HepG2 (cell line): ENCODE data around the gene GAL3ST1. TPM values are rescaled to one million over a fixed set of nuclear protein-coding genes. Genes with fewer than 3 reads are reported as not detected.

Source experiments
- ATAC-seq: fragments of 200-7000 bp; cut with Tn5 transposase; 3 replicates; pipeline ENCODE4 v1.9.1; 2020; ENCODE audit warnings: mild to moderate bottlenecking, moderate library complexity
- BruUV-seq: library from RNA; stranded (reverse); fragments of 400-500 nt; replicated peaks from 2 replicates; lab custom pipeline; 2021; lab: Mats Ljungman, UMichigan
- CTCF ChIA-PET: fragments of 300-600 bp; formaldehyde crosslinking; extraction: SDS; loops from one replicate; lab custom pipeline; 2021; ENCODE audit warnings: low total read pairs, inconsistent platforms, low intra/inter-chr PET ratio; lab: Yijun Ruan, JAX
- POLR2A ChIA-PET: fragments of 350-600 bp; sonication (Branson Sonifier 250); formaldehyde crosslinking; loops from one replicate; lab custom pipeline; 2020; ENCODE audit warnings: antibody characterized with exemption, inconsistent platforms; lab: Yijun Ruan, JAX
- DNase-seq: peaks from one replicate; pipeline ENCODE4 v3.0.0-alpha.2; 2015; ENCODE audit warnings: low spot score
- FAIRE-seq: peaks from 3 replicates; lab custom pipeline; 2011; peaks lifted over from hg19 to GRCh38; lab: Jason Lieb, UNC
- H2AFZ ChIP-seq: one replicate; pipeline ENCODE4 v1.6.1; 2011; ENCODE audit warnings: low read length, inconsistent platforms
- H3K27ac ChIP-seq: fragments of 300-600 bp; 3 replicates; pipeline ENCODE4 v1.8.0; 2011; ENCODE audit warnings: mixed run types, mild to moderate bottlenecking, mixed read lengths, low read length, inconsistent platforms; ENCODE audit not compliant: insufficient read depth; ENCODE audit errors: extremely low read length
- H3K27me3 ChIP-seq, 2 experiments: fragments of 200-600 bp in 1 of 2; 2 replicates in 1 of 2; 3 replicates in 1 of 2; pipeline versions ENCODE4 v1.6.0 to v1.8.0; 2011; ENCODE audit warnings: low read length in 2 of 2, mild to moderate bottlenecking in 2 of 2, moderate library complexity in 2 of 2, inconsistent platforms in 1 of 2; ENCODE audit not compliant: insufficient read depth in 2 of 2, control insufficient read depth in 1 of 2
- H3K36me3 ChIP-seq, 2 experiments: fragments of 200-600 bp in 1 of 2; replicated peaks in 1 of 2; 2 replicates in 1 of 2; 3 replicates in 1 of 2; pipeline versions ENCODE4 v1.5.1 to v1.8.0; 2011; ENCODE audit warnings: low read length in 2 of 2, inconsistent platforms in 1 of 2; ENCODE audit not compliant: insufficient read depth in 2 of 2, control insufficient read depth in 1 of 2
- H3K4me1 ChIP-seq: 2 replicates; pipeline ENCODE4 v1.5.1; 2012; ENCODE audit warnings: low read length, inconsistent platforms; ENCODE audit not compliant: insufficient read depth
- H3K4me2 ChIP-seq: 2 replicates; pipeline ENCODE4 v1.6.0; 2011; ENCODE audit warnings: low read depth, low read length, inconsistent platforms
- H3K4me3 ChIP-seq, 3 experiments: fragments of 200-600 bp in 1 of 3; sonication (generic), shearing (Covaris generic) in 1 of 3; replicated peaks in 1 of 3; 2 replicates each; pipeline ENCODE4 v1.5.1; 2011 to 2016; ENCODE audit warnings: low read length in 3 of 3, inconsistent platforms in 2 of 3, low read depth in 2 of 3, mild to moderate bottlenecking in 2 of 3, control low read depth in 1 of 3, mixed read lengths in 1 of 3; ENCODE audit not compliant: insufficient read depth in 1 of 3
- H3K79me2 ChIP-seq: one replicate; pipeline ENCODE4 v1.6.1; 2011; ENCODE audit warnings: low read length, inconsistent platforms; ENCODE audit not compliant: insufficient read depth
- H3K9ac ChIP-seq: 2 replicates; pipeline ENCODE4 v1.6.0; 2011; ENCODE audit warnings: mild to moderate bottlenecking, low read depth, low read length, inconsistent platforms; ENCODE audit not compliant: insufficient read depth
- H3K9me3 ChIP-seq: 2 replicates; pipeline ENCODE4 v1.5.1; 2012; ENCODE audit warnings: mild to moderate bottlenecking, low read length
- H4K20me1 ChIP-seq: 2 replicates; pipeline ENCODE4 v1.6.0; 2011; ENCODE audit warnings: inconsistent platforms, mild to moderate bottlenecking, low read length, moderate library complexity; ENCODE audit not compliant: insufficient read depth
- KLF6 ChIP-seq: IDR thresholded peaks from 2 replicates; pipeline ENCODE4 v1.8.0; 2016; ENCODE audit warnings: missing biosample characterization, missing genetic modification reagents
- MLX ChIP-seq: IDR thresholded peaks from 2 replicates; pipeline ENCODE4 v1.6.1; 2016
- NCOA1 ChIP-seq: sonication (generic); formaldehyde crosslinking; IDR thresholded peaks from 2 replicates; pipeline ENCODE4 v1.9.0; 2021; ENCODE audit warnings: missing genetic modification reagents
- RBM39 ChIP-seq: fragments of 200-400 bp; formaldehyde crosslinking; IDR thresholded peaks from one replicate; pipeline ENCODE4 v1.6.1; 2018; ENCODE audit warnings: antibody characterized with exemption, mild to moderate bottlenecking, low read depth, low read length; ENCODE audit not compliant: poor library complexity, severe bottlenecking
- SSRP1 ChIP-seq: IDR thresholded peaks from 2 replicates; pipeline ENCODE4 v1.6.1; 2016; ENCODE audit warnings: control low read depth
- TFDP1 ChIP-seq: IDR thresholded peaks from 2 replicates; pipeline ENCODE4 v1.6.1; 2016; ENCODE audit warnings: missing compliant biosample characterization, missing genetic modification reagents, borderline replicate concordance
- ZNF20 ChIP-seq: sonication (generic); formaldehyde crosslinking; IDR thresholded peaks from 2 replicates; pipeline ENCODE4 v1.4.0; 2020; ENCODE audit warnings: mild to moderate bottlenecking, moderate library complexity, missing genetic modification reagents
- ZNF446 ChIP-seq: sonication (generic); formaldehyde crosslinking; IDR thresholded peaks from 2 replicates; pipeline ENCODE4 v1.5.0; 2020; ENCODE audit warnings: mild to moderate bottlenecking, missing genetic modification reagents
- ZNF496 ChIP-seq: sonication (generic); formaldehyde crosslinking; IDR thresholded peaks from 2 replicates; pipeline ENCODE4 v1.8.1; 2023; ENCODE audit warnings: mild to moderate bottlenecking, moderate library complexity, missing genetic modification reagents; ENCODE audit not compliant: insufficient replicate concordance
- WGBS: methylation state at CpG from one replicate; pipeline ENCODE4 v1.1.6; 2017; ENCODE audit warnings: low lambda C conversion rate; 5-methylcytosine and 5-hydroxymethylcytosine counted together
- in situ Hi-C: cut with HindIII; loops from 2 replicates; pipeline ENCODE4 v1.10.0; 2017; ENCODE audit warnings: low pct_unique_long_range_greater_than_20kb; ENCODE audit not compliant: extremely low pct_ligation_motif_present
- intact Hi-C: fragments of 100-400 bp; cut with micrococcal nuclease; formaldehyde crosslinking; loops from one replicate; pipeline ENCODE4 v1.10.0; 2022; ENCODE audit not compliant: unreplicated experiment
- polyA plus RNA-seq, 8 experiments: library from polyadenylated mRNA; depleted of rRNA in 3 of 8; stranded (reverse) in 7 of 8; unstranded in 1 of 8; fragments of >200 nt; fragmentation: Illumina TruSeq in 4 of 8; extraction: Trizol in 4 of 8; gene quantifications; 2 replicates each; pipeline versions ENCODE4 v1.2.1 to v1.2.3, GENCODE V29; 2011 to 2016; ENCODE audit warnings: low read depth in 4 of 8, missing spikeins in 1 of 8, mixed read lengths in 1 of 8; ENCODE audit not compliant: insufficient read depth in 1 of 8
- total RNA-seq, 5 experiments: library from RNA; depleted of rRNA; stranded (reverse); fragments of >200 nt; fragmentation: Illumina TruSeq; extraction: Trizol; gene quantifications; 2 replicates each; pipeline ENCODE4 v1.2.3, GENCODE V29; 2016; ENCODE audit warnings: low read depth in 1 of 5

Gene GAL3ST1
- total and polyA plus RNA-seq, 2 of the 13 experiments (the other 11 are each of a cell fraction or from before 2014, with no cell fraction given), result 4.4 to 14.7 TPM

- H3K79me2 ChIP-seq, result peaks cover 24% of the 10 kb centered on the region
- no peaks in the 10 kb centered on the region; the same call in 1 of the 2 replicates for H4K20me1 ChIP-seq
- 96% methylated on average over 8 of the region's 8 CpGs for WGBS
- H3K36me3 ChIP-seq, result peaks cover 58 to 78% of the 10 kb centered on the region in 2 experiments
- DNase-seq (no peak), ATAC-seq (no peak), FAIRE-seq (no peak)
- H3K27ac ChIP-seq, result no peak overlapping the region
- intact Hi-C loops (no loop called here), in situ Hi-C loops (no loop called here)
- no peak overlapping the region for H3K9ac ChIP-seq
- TF ChIP-seq ZNF496 (no peak), ZNF446 (no peak), KLF6 (CRISPR knock-in tag) (no peak), ZNF20 (CRISPR knock-in tag) (no peak), MLX (CRISPR knock-in tag) (no peak), RBM39 (no peak), TFDP1 (CRISPR knock-in tag) (no peak), NCOA1 (CRISPR knock-in tag) (no peak), SSRP1 (CRISPR knock-in tag) (no peak)
- no peaks in the 10 kb centered on the region; a peak in 1 of 5 replicates for H3K27me3 ChIP-seq
- no TSS peak for BruUV-seq
- H3K4me3 ChIP-seq, result no peak overlapping the region
- POLR2A ChIA-PET, result interaction anchor here (0.8 kb wide), 1 partner anchor 15 kb away, joined by 3 read pairs; no protein-coding TSS in a partner anchor
- peaks cover 14% of the 10 kb centered on the region for H3K4me1 ChIP-seq
- no peak overlapping the region for H3K4me2 ChIP-seq
- CTCF ChIA-PET, result no interaction called here
- H2AFZ ChIP-seq, result no peak overlapping the region
- no peaks in the 10 kb centered on the region for H3K9me3 ChIP-seq
Observed at GRCh38 chr22:30586414-30586813, 11.9 kb upstream of the GAL3ST1 start.
